NT2/D1 (cell line): ENCODE data around the gene KCTD15.

Source experiments
- SUZ12 ChIP-seq: IDR thresholded peaks from 2 replicates; pipeline ENCODE4 v1.6.1; 2011; ENCODE audit not compliant: insufficient read length, insufficient read depth; ENCODE audit errors: extremely low read depth
- YY1 ChIP-seq: IDR thresholded peaks from 2 replicates; pipeline ENCODE4 v1.6.1; 2011; ENCODE audit not compliant: insufficient read length, insufficient read depth
- ZNF274 ChIP-seq: IDR thresholded peaks from 2 replicates; pipeline ENCODE4 v1.6.1; 2011; ENCODE audit warnings: mild to moderate bottlenecking, low read depth, low read length

- TF ChIP-seq YY1 (no peak), ZNF274 (no peak), SUZ12 (no peak)
These were observed 44.1 kb downstream of the KCTD15 start for GRCh38 chr19:33840783-33841182.
